Keratinocyte (primary cell): ENCODE data around the gene MEIS2.

Experiments
- EZH2 ChIP-seq: IDR thresholded peaks from one replicate; pipeline ENCODE4 v1.6.1; 2012; ENCODE audit warnings: inconsistent platforms, mild to moderate bottlenecking, low read length, moderate library complexity
- TF ChIP-seq, protein P1 (sequence below), 3 experiments: IDR thresholded peaks in 1 of 3; conservative IDR thresholded peaks in 1 of 3; optimal IDR thresholded peaks in 1 of 3; 2 replicates in 2 of 3; 3 replicates in 1 of 3; pipeline versions ENCODE3 to v1.5.1; 2011; ENCODE audit warnings: low read length in 3 of 3, mild to moderate bottlenecking in 3 of 3, moderate library complexity in 2 of 3, control low read depth in 1 of 3, inconsistent platforms in 1 of 3; ENCODE audit not compliant: insufficient read depth in 2 of 3; ENCODE audit errors: extremely low read depth in 1 of 3

- TF ChIP-seq, protein P1, sequence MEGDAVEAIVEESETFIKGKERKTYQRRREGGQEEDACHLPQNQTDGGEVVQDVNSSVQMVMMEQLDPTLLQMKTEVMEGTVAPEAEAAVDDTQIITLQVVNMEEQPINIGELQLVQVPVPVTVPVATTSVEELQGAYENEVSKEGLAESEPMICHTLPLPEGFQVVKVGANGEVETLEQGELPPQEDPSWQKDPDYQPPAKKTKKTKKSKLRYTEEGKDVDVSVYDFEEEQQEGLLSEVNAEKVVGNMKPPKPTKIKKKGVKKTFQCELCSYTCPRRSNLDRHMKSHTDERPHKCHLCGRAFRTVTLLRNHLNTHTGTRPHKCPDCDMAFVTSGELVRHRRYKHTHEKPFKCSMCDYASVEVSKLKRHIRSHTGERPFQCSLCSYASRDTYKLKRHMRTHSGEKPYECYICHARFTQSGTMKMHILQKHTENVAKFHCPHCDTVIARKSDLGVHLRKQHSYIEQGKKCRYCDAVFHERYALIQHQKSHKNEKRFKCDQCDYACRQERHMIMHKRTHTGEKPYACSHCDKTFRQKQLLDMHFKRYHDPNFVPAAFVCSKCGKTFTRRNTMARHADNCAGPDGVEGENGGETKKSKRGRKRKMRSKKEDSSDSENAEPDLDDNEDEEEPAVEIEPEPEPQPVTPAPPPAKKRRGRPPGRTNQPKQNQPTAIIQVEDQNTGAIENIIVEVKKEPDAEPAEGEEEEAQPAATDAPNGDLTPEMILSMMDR (optimal IDR thresholded peaks at IDR 0.05 in 1 of 3, IDR thresholded peaks at IDR 0.05 in 1 of 3, conservative IDR thresholded peaks at IDR 0.05 in 1 of 3; ENCODE audit: extremely low read depth in 1 of 3, insufficient read depth in 2 of 3, low read length in 3 of 3): no peak
- no peak for TF ChIP-seq EZH2
These were observed 69.2 kb downstream of the MEIS2 start for GRCh38 chr15:37031198-37031597.
